HPDE6-E6E7 (cell line): Measurements from ENCODE around the gene CD33.
"Not testable (repeated sequence)": the region's sequence is repeated elsewhere in the genome, so short reads cannot be mapped to it uniquely, and the experiment has no call there.

ENCODE experiments used
- DNase-seq: peaks from one replicate; pipeline ENCODE4 v3.0.0; 2011; ENCODE audit warnings: missing footprints; ENCODE audit errors: extremely low spot score

The CD33 gene

GRCh38 chr19:51224898-51225393 lies at the start of gene CD33:
CD33 (plus strand) TSS chr19:51225080; CDS start chr19:51225119, 39 bp downstream.
- DNase-seq, result not testable (repeated sequence)

GRCh38 chr19:51179256-51179655 lies 45.6 kb upstream of the CD33 start:
- no peak for DNase-seq

GRCh38 chr19:51181377-51181912 lies 43.4 kb upstream of the CD33 start:
- no peak for DNase-seq

GRCh38 chr19:51181913-51182419 lies 42.9 kb upstream of the CD33 start:
- no peak for DNase-seq

GRCh38 chr19:51183629-51184028 lies 41.3 kb upstream of the CD33 start:
- no peak for DNase-seq

- DNase-seq, result no peak
Observed at GRCh38 chr19:51185069-51185867, 39.6 kb upstream of the CD33 start.

- no peak for DNase-seq
Observed at GRCh38 chr19:51185868-51186215, 39.0 kb upstream of the CD33 start.

- no peak for DNase-seq
Observed at GRCh38 chr19:51186323-51186722, 38.6 kb upstream of the CD33 start.

- no peak for DNase-seq
Observed at GRCh38 chr19:51187395-51188226, 37.3 kb upstream of the CD33 start.

GRCh38 chr19:51188227-51188559 lies 36.7 kb upstream of the CD33 start:
- DNase-seq, result no peak

GRCh38 chr19:51192689-51193088 lies 32.2 kb upstream of the CD33 start:
- DNase-seq, result no peak

- no peak for DNase-seq
Observed at GRCh38 chr19:51194527-51195315, 30.2 kb upstream of the CD33 start.

GRCh38 chr19:51195316-51195586 lies 29.6 kb upstream of the CD33 start:
- no peak for DNase-seq

- DNase-seq, result no peak
Observed at GRCh38 chr19:51195616-51196015, 29.3 kb upstream of the CD33 start.

GRCh38 chr19:51196181-51196580 lies 28.7 kb upstream of the CD33 start:
- DNase-seq, result no peak

GRCh38 chr19:51198641-51199040 lies 26.2 kb upstream of the CD33 start:
- no peak for DNase-seq

GRCh38 chr19:51200071-51200666 lies 24.7 kb upstream of the CD33 start:
- no peak for DNase-seq

GRCh38 chr19:51201712-51202111 lies 23.2 kb upstream of the CD33 start:
- DNase-seq, result no peak

GRCh38 chr19:51203916-51204315 lies 21.0 kb upstream of the CD33 start:
- DNase-seq, result no peak

GRCh38 chr19:51204321-51204720 lies 20.6 kb upstream of the CD33 start:
- DNase-seq, result no peak

- DNase-seq, result no peak
Observed at GRCh38 chr19:51207747-51208146, 17.1 kb upstream of the CD33 start.
